RWPE2 (cell line): ENCODE measurements around the gene ATG4B.
"Not testable (repeated sequence)": the region's sequence is repeated elsewhere in the genome, so short reads cannot be mapped to it uniquely, and the experiment has no call there.

Source experiments
- ATAC-seq: fragments of 200-7000 bp; cut with Tn5 transposase; 3 replicates; pipeline ENCODE4 v1.9.1; 2021; ENCODE audit warnings: low read depth
- DNase-seq: peaks from one replicate; pipeline ENCODE4 v3.0.0-alpha.2; 2020; ENCODE audit warnings: low spot score
- H3K27ac ChIP-seq: fragments of 450-650 bp; 2 replicates; pipeline ENCODE4 v1.5.1; 2017; ENCODE audit warnings: mild to moderate bottlenecking; ENCODE audit not compliant: poor library complexity, severe bottlenecking
- H3K27me3 ChIP-seq: fragments of 250-450 bp; sonication (Bioruptor Pico); 2 replicates; pipeline ENCODE4 v1.5.1; 2021; ENCODE audit warnings: mild to moderate bottlenecking, moderate library complexity; ENCODE audit not compliant: insufficient read depth, poor library complexity, severe bottlenecking
- H3K36me3 ChIP-seq: fragments of 250-450 bp; sonication (Bioruptor Pico); 2 replicates; pipeline ENCODE4 v1.5.1; 2020; ENCODE audit warnings: low read depth, mild to moderate bottlenecking, moderate library complexity
- H3K4me1 ChIP-seq: fragments of 250-450 bp; sonication (Bioruptor Pico); 2 replicates; pipeline ENCODE4 v1.5.1; 2021; ENCODE audit warnings: mild to moderate bottlenecking, moderate library complexity; ENCODE audit not compliant: insufficient read depth, poor library complexity, severe bottlenecking
- H3K4me3 ChIP-seq: fragments of 250-450 bp; sonication (Bioruptor Pico); 2 replicates; pipeline ENCODE4 v1.5.1; 2021; ENCODE audit warnings: mild to moderate bottlenecking, moderate library complexity; ENCODE audit not compliant: severe bottlenecking
- H3K9me3 ChIP-seq: fragments of 250-450 bp; sonication (Bioruptor Pico); 2 replicates; pipeline ENCODE4 v1.5.1; 2021; ENCODE audit warnings: mild to moderate bottlenecking, moderate library complexity; ENCODE audit not compliant: severe bottlenecking
- TF ChIP-seq, protein P1 (sequence below): fragments of 450-650 bp; IDR thresholded peaks from one replicate; pipeline ENCODE4 v1.5.1; 2017; ENCODE audit warnings: mild to moderate bottlenecking, moderate library complexity; ENCODE audit not compliant: poor library complexity, severe bottlenecking

The ATG4B gene

GRCh38 chr2:241656190-241656741, 18.8 kb downstream of the ATG4B start:
- Histone ChIP-seq H3K27me3 (no peaks in the 10 kb centered on the region), H3K4me3 (no peak overlapping the region), H3K9me3 (no peaks in the 10 kb centered on the region), H3K27ac (no peak overlapping the region), H3K36me3 (peaks cover 57% of the 10 kb centered on the region), H3K4me1 (no peaks in the 10 kb centered on the region)
- TF ChIP-seq, protein P1, sequence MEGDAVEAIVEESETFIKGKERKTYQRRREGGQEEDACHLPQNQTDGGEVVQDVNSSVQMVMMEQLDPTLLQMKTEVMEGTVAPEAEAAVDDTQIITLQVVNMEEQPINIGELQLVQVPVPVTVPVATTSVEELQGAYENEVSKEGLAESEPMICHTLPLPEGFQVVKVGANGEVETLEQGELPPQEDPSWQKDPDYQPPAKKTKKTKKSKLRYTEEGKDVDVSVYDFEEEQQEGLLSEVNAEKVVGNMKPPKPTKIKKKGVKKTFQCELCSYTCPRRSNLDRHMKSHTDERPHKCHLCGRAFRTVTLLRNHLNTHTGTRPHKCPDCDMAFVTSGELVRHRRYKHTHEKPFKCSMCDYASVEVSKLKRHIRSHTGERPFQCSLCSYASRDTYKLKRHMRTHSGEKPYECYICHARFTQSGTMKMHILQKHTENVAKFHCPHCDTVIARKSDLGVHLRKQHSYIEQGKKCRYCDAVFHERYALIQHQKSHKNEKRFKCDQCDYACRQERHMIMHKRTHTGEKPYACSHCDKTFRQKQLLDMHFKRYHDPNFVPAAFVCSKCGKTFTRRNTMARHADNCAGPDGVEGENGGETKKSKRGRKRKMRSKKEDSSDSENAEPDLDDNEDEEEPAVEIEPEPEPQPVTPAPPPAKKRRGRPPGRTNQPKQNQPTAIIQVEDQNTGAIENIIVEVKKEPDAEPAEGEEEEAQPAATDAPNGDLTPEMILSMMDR, result no peak
- DNase-seq (no peak), ATAC-seq (no peak)

- H3K27me3 ChIP-seq, result no peaks in the 10 kb centered on the region
- no peak for ATAC-seq
- no peak overlapping the region for H3K4me3 ChIP-seq
- no peak overlapping the region for H3K27ac ChIP-seq
- no peaks in the 10 kb centered on the region for H3K9me3 ChIP-seq
- DNase-seq, result no peak
- TF ChIP-seq, protein P1, result no peak
- H3K4me1 ChIP-seq, result no peaks in the 10 kb centered on the region
- peaks cover 48% of the 10 kb centered on the region for H3K36me3 ChIP-seq
These were observed 20.3 kb downstream of the ATG4B start for GRCh38 chr2:241657786-241658254.

DNA sequence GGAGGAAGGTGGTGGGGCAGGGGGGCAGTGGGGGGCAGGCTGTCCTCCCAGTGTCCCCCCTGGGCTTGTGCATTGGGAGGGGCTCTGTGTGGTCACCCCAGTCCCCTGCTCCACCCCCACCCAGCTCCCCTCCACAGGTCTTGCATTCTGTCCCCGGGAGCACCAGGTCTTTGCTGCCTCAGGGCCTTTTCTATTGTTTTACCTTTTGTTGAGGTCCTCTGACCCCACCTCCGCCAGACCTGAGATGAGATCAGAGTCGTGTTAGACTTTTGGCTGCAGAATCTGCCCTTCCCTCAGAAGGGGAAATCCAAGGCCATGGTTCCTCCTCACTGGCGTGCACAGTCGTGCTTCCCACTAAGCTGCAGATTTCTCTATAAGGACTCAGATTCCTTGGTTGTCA, 20.8 kb downstream of the ATG4B start:
- TF ChIP-seq, protein P1, result no peak
- DNase-seq, result no peak
- ATAC-seq, result no peak
- Histone ChIP-seq H3K4me3 (no peak overlapping the region), H3K27me3 (no peaks in the 10 kb centered on the region), H3K4me1 (no peaks in the 10 kb centered on the region), H3K27ac (no peak overlapping the region), H3K9me3 (no peaks in the 10 kb centered on the region), H3K36me3 (peaks cover 45% of the 10 kb centered on the region)

DNA sequence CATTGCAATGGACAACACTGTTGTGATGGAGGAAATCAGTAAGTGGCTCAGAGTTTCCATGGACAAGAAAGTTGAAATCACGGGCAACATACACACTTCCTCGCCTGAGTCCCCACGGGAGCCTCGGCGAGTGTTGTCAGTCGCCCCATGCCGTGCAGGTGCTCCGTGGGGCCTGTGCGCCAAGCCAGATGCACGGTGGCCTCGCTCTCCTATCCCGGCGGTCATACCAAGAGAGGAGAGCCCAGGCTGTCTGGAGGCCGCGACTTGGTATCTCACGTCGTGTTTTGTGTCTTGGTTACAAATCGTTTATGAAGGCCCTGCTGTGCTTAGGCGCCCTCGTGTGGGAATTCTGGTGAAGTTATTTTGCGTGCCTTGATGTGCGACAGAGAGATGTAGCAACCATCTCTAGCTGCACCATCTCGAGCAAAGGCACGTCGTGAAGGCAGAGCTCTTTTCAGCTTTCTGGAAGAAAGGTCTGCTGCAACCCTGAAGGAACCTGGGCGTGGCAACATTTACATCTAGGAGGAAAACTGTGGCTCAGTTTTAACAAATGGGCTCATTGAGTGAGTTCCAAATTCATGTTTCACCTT, 21.8 kb downstream of the ATG4B start:
- peak; percentile 72 for ATAC-seq
- Histone ChIP-seq H3K4me3 (no peak overlapping the region), H3K9me3 (no peaks in the 10 kb centered on the region), H3K4me1 (no peaks in the 10 kb centered on the region), H3K27me3 (no peaks in the 10 kb centered on the region), H3K27ac (no peak overlapping the region), H3K36me3 (peaks cover 37% of the 10 kb centered on the region)
- TF ChIP-seq, protein P1, result peak; percentile 88
- DNase-seq, result no peak

DNA sequence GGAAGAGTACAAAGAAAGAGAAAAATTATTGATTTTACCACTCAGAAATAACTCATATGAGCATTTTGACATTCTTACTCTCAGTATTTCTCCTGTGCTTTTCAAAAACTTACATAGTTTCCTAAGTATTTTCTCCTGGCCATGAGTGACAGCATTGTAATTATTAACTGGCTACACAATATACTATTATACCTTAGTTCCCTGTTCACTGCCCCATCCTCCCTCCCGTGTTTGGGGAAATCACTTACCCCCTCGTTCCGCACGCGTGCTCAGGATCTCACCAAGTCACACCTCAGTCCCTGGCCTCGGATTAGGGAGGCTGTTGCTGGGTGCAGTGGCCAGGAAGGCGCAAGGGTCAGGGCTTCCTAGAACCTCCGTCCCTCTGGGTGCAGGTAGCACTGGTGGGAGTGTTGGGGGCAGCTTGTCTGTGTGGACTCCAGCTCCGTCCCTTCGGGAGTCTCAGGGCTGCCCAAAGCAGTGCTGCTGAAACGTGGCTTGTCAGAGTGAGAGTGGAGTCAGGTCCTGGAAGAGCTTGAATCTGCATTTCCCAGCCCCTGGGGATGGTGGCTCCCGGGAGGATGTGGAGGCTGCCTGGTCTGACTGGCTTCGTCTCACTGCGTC, 23.2 kb downstream of the ATG4B start:
- no peak for ATAC-seq
- H3K9me3 ChIP-seq, result no peaks in the 10 kb centered on the region
- no peak for DNase-seq
- TF ChIP-seq, protein P1, result no peak
- no peak overlapping the region for H3K27ac ChIP-seq
- H3K4me1 ChIP-seq, result peaks cover 10% of the 10 kb centered on the region
- H3K27me3 ChIP-seq, result no peaks in the 10 kb centered on the region
- no peak overlapping the region for H3K4me3 ChIP-seq
- H3K36me3 ChIP-seq, result peaks cover 25% of the 10 kb centered on the region

- not testable (repeated sequence) for DNase-seq, H3K27ac ChIP-seq, H3K4me3 ChIP-seq, H3K9me3 ChIP-seq, H3K27me3 ChIP-seq, ATAC-seq, H3K4me1 ChIP-seq
- H3K36me3 ChIP-seq, result peaks cover 23% of the 10 kb centered on the region
These were observed 25.2 kb downstream of the ATG4B start for GRCh38 chr2:241662731-241663130.
